IPS DF 19.7 (cell line): ENCODE measurements around the gene CAV1.
"Not testable (repeated sequence)": the region's sequence is repeated elsewhere in the genome, so short reads cannot be mapped to it uniquely, and the experiment has no call there.

Source experiments
- DNase-seq: peaks from one replicate; pipeline ENCODE4 v3.0.0-alpha.2; 2013; ENCODE audit warnings: low read depth, low spot score

The CAV1 gene

DNA sequence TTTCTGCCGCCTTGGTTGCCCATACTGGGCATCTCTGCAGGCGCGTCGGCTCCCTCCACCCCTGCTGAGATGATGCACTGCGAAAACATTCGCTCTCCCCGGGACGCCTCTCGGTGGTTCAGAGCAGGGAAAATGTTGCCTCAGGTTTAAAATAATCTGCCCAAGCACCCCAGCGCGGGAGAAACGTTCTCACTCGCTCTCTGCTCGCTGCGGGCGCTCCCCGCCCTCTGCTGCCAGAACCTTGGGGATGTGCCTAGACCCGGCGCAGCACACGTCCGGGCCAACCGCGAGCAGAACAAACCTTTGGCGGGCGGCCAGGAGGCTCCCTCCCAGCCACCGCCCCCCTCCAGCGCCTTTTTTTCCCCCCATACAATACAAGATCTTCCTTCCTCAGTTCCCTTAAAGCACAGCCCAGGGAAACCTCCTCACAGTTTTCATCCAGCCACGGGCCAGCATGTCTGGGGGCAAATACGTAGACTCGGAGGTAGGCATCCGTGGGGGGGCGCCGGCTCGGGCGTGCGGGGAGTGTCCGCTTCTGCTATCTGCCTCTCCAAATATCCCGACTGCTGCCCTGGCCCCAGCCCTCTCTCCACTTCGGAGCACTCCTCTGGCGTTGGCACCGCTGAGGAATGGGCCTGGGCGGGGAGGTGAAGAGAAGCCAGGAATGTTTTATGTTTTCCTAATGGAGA lies at the start of gene CAV1:
TSS of gene CAV1 (plus strand) at position 428 of the 689 bp plus-strand sequence. CDS start at position 455, 27 bp downstream.
- DNase-seq = peak; percentile 56

DNA sequence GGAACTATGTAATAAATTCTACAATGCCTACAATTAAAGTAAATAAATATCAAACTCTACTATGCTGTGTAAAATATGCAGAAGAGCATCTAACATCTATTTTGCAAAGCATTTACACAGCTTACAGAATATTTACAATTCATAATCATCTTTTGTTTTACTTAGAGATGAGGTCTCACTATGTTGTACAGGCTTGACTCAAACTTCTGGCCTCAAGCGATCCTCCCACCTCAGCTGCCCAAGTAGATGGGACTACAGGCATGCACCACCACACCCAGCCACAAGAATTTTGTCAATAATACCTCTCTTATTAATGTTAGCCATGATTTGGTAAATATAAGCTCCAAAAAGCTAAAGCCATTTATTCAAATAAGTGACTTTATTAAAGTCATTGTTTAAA lies 47.2 kb upstream of the CAV1 start:
- no peak for DNase-seq

- no peak for DNase-seq
Observed at GRCh38 chr7:116478834-116479233, 46.0 kb upstream of the CAV1 start.

- DNase-seq = no peak
Observed at GRCh38 chr7:116483271-116483942, 41.4 kb upstream of the CAV1 start.

DNA sequence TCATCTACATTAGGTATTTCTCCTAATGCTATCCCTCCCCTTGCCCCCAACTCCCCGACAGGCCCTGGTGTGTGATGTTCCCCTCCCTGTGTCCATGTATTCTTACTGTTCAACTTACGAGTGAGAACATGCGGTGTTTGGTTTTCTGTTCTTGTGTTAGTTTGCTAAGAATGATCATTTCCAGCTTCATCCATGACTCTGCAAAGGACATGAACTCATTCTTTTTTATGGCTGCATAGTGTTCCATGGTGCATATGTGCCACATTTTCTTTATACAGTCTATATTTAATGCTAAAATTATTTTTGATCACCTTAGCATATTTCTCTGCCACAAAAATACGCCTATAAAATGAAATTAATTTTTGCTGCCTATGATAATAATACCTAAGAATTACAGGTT lies 40.4 kb upstream of the CAV1 start:
- DNase-seq = not testable (repeated sequence)

DNA sequence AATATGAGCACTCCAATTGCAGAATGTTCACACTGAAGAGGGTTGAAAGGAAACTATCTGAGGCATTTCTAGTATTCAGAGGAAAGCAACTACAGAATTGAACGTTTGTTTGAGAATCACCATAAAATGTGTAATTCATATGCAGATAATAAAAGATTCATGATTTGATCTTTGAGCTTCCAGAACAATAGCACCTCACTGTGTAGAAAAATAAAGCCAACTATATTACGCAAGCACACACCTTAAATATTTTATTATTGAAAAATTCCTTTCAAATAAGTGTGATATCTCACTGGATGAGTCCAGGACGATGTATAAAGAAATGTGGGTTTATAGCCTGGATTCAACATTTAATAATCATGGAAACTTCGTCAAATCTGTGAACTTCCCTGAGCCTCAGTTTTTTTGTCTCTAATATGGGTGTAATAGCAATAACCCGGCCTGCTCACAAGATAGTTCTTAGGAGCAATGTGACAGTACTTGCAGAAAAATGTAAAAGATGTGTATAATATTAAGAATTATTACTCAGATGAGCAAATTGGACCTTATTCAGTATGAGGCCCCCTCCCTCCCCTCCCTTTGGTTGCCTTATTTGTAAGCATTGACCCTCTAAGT lies 36.8 kb upstream of the CAV1 start:
- no peak for DNase-seq

- no peak for DNase-seq
Observed at GRCh38 chr7:116490351-116490750, 34.5 kb upstream of the CAV1 start.

DNA sequence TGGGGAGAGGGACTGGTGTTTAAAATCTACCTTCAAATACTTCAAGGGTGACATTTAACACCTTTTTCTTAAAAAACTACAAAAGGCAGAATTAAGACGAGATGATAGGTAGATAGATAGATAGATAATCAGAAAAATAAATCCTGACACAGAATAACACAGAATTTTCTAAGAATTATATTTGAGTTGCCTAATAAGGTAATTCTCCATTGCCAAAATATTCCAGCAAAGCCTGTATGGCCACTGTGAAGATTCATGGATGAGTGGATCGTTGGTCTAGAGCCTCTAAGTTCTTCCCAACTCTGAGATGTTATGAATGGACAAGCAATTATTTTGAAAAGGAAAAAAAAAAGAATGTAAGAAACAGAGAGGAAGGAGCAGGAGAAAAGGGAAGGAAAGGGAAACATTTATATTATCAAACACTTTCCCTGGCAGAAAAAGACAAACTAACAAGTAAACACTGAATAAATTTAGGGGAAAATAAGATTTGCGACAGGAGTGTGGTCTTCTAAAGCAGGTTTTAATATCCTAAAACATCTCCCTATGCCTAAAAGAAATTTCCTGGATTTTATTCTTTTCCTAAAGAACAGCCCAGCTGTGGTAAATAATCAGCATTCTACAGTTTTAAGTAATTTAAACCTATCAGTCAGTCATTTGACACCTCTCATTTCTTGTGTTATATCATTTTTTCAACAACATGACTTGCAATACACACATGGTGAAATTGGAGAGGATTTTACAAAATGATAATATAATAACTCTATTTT lies 32.8 kb upstream of the CAV1 start:
- no peak for DNase-seq

- no peak for DNase-seq
Observed at GRCh38 chr7:116492654-116493109, 32.2 kb upstream of the CAV1 start.

DNA sequence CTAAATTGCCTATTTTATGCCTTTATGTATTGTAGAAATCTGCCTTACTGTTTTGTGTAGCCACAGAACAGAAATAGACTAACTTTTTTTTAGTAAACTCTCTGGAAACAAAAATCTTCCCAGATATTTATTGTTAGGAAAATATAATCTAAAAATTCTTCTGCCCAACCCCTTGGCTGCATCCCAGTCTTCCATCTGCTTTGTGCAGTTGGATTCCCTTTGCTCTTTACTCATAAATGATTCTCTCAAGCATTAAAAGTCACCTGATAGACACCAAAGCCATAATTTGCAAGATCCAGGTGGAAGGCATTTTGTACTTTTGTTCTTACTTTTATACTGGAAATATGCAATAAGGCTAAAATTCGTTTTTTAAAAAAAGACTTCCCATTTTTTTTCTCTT lies 31.4 kb upstream of the CAV1 start:
- no peak for DNase-seq

- no peak for DNase-seq
Observed at GRCh38 chr7:116494472-116494871, 30.4 kb upstream of the CAV1 start.

- DNase-seq = no peak
Observed at GRCh38 chr7:116495736-116496135, 29.1 kb upstream of the CAV1 start.

DNA sequence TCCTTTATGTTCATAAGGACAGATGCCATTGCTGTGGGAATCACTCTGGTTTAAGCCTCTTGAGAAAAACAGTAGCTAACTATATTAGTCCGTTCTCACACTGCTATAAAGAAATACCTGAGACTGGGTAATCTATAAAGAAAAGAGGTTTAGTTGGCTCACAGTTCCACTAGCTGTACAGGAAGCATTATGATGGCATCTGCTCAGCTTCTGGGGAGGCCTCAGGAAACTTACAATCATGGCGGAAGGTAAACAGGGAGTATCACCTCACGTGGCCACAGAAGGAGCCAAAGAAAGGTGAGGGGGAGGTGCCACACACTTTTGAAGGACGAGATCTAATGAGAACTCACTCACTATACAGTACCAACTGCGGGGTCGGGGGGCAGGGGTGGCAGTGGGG lies 28.2 kb upstream of the CAV1 start:
- no peak for DNase-seq

DNA sequence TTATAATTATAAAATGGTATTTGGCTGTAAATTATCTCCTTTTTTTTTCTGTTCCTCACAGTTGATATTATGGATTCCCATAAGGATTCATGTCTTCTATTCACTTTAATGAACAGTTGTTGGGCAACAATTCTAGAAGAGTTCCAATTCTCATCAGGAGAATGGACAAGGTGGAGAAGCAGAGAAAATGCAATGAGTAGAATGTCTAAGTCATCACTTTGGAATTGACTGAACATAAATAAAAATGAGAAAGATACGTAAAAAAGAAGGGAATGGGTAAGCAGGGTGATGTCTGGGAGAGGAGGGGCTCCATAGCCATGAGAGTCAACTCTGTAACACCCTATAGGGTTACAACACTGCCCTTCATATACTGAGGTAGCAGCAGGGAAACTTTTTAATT lies 27.1 kb upstream of the CAV1 start:
- DNase-seq = no peak

DNA sequence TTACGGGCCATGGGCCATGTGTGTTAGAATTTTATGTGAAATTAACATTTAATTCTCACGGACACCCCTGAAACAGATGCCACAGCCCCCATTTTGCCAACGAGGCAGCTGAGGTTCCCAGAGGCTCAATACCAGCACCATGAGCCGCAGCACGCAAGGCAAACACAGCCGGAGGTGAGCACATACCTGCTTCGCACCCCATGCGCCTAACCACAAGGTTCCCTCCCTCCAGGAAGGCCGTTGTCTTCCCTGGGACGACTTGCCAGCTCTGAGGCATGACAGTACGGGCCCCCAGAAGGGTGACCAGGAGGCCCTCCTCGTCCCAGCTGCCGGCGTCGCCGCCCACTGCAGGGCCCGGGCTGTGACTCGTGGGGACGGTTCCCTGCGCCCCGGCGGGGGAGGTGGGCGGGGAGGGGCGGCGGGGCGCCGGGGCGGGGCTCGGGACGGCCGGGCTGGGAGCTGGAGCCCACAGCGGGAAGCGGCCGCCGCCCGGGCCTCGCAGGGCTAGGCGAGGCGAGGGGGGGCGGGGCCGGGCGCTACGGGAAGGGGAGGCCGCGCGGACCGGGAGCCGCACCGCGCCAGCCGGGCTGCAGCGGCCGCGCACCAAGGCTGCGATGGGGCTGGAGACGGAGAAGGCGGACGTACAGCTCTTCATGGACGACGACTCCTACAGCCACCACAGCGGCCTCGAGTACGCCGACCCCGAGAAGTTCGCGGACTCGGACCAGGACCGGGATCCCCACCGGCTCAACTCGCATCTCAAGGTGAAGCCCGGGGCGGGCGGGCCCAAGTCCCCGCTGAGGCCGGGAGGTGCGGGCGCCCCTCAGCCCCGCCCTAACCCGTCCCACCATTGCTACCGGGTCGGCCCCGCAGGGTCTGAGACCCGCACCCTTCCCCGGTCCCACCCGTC lies 25.4 kb upstream of the CAV1 start, which contains the start of gene CAV2:
TSS of gene CAV2 (plus strand) at position 571 of the 910 bp plus-strand sequence. CDS start at position 615, 44 bp downstream.
- no peak for DNase-seq

GRCh38 chr7:116500078-116500853 lies 24.6 kb upstream of the CAV1 start:
- no peak for DNase-seq

GRCh38 chr7:116501425-116502167 lies 23.2 kb upstream of the CAV1 start:
- DNase-seq = no peak

DNA sequence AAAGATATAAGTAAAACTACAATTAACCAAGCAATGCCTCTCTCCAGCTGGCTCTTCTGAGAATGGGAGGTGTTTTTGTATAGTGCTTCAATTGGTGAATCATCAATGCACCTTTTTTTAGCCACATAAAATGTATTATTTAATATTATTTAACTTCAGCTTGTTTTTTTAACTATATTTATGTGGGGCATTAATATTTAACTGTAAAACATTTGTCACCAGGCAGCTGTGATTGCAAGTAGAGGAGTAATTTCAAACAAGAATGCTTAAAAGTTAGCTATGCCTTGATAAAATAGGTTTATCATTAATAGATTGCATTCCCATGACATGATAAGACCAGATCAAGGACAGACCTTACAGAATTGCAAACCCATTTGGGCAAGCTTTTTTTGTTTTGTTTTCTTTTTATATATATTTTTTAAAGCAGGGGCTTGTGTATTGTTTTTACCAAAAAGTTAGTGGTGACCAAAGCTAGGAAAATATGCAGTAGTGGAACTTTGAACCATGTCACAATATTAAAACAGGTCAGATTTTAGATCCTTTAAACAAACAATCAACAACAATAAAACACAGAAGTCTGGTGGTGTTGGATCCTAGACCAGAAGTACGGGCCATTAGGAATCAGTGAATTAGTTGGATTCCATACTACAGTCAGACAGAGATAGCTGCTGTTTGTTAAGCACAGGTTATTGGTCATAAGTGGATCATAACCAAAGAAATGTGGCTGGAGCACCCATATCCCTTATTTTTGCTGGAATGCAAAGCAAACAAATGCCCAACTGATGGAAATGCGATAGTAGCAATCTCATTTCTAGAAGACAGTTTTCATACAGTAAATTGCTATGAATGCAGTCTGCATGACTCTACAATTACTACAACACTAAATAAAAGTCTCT lies 22.4 kb upstream of the CAV1 start:
- no peak for DNase-seq
